Heart right ventricle (tissue), 16 donors: Measurements from ENCODE around the gene ANKK1. TPM values are rescaled to one million over a fixed set of nuclear protein-coding genes. Genes with fewer than 3 reads are reported as not detected.

Source experiments
- ATAC-seq, 8 donors: fragments of 200-7000 bp; cut with Tn5 transposase; one replicate each; pipeline ENCODE4 v1.9.1; 2020; ENCODE audit warnings: mild to moderate bottlenecking in 8 of 8, moderate library complexity in 8 of 8, moderate number of reproducible peaks in 1 of 8
- DNase-seq, 2 donors: peaks; one replicate each; pipeline ENCODE4 v3.0.0-alpha.2; 2020
- H3K27ac ChIP-seq, 10 donors: fragments of 200-600 bp; sonication (generic) in 2 of 10; one replicate each; pipeline versions ENCODE4 v1.5.0 to v1.8.0; 2020 to 2022; ENCODE audit warnings: mild to moderate bottlenecking in 3 of 10
- H3K27me3 ChIP-seq, 7 donors: fragments of 200-600 bp; one replicate each; pipeline ENCODE4 v1.8.0; 2021 to 2022; ENCODE audit warnings: mild to moderate bottlenecking in 2 of 7
- H3K36me3 ChIP-seq, 9 donors: fragments of 200-600 bp; sonication (generic) in 1 of 9; one replicate each; pipeline versions ENCODE4 v1.5.0 to v1.8.0; 2020 to 2022; ENCODE audit warnings: mild to moderate bottlenecking in 2 of 9
- H3K4me1 ChIP-seq, 9 donors: fragments of 200-600 bp; sonication (generic) in 1 of 9; one replicate each; pipeline versions ENCODE4 v1.5.0 to v1.8.0; 2020 to 2022; ENCODE audit warnings: mild to moderate bottlenecking in 4 of 9
- H3K4me3 ChIP-seq, 10 donors: fragments of 200-600 bp; sonication (generic) in 2 of 10; one replicate each; pipeline versions ENCODE4 v1.5.0 to v1.8.0; 2020 to 2022; ENCODE audit warnings: mild to moderate bottlenecking in 7 of 10, moderate library complexity in 2 of 10
- H3K9me3 ChIP-seq, 11 donors: fragments of 200-600 bp in 10 of 11; sonication (generic) in 2 of 11; one replicate each; pipeline versions ENCODE4 v1.5.0 to v1.8.0; 2013 to 2022; ENCODE audit warnings: mild to moderate bottlenecking in 2 of 11, control low read depth in 1 of 11, moderate library complexity in 1 of 11
- WGBS, 2 donors: extraction: QIAGEN DNeasy Blood & Tissue Kit; methylation state at CpG; one replicate each; pipeline ENCODE4 v1.1.7; 2013; ENCODE audit warnings: inconsistent platforms in 1 of 2; 5-methylcytosine and 5-hydroxymethylcytosine counted together
- intact Hi-C, 10 donors: fragments of 100-400 bp; cut with DNase I; formaldehyde crosslinking; loops; one replicate each; pipeline versions ENCODE4 v1.11.1 to v1.14.2; 2022
- polyA plus RNA-seq, 2 donors: library from polyadenylated mRNA; stranded (reverse); fragments of 200-250 nt; gene quantifications; one replicate each; pipeline ENCODE4 v1.2.3, GENCODE V29; 2013
- total RNA-seq, 10 donors: library from RNA; stranded (reverse); fragmentation: NEBNext Ultra II Directional in 3 of 10; extraction: Animal tissue kit (Norgen Biotek cat#: 25700) in 3 of 10; gene quantifications; one replicate each; pipeline versions ENCODE4 v1.2.1 to v1.2.4, GENCODE V29; 2021 to 2023
- TF ChIP-seq, protein P1 (sequence below), 9 donors: fragments of 200-600 bp; sonication (generic) in 2 of 9; IDR thresholded peaks; one replicate each; pipeline versions ENCODE4 v1.5.0 to v1.8.0; 2021 to 2022; ENCODE audit warnings: antibody characterized with exemption in 9 of 9, mild to moderate bottlenecking in 5 of 9, moderate library complexity in 1 of 9
- donor health status: Arrhythmogenic right ventricular cardiomyopathy.
- donor health status: ischemic (EF 13 %, LVEDD 7.1; RV severe dilation, severe dysfunction).
- donor health status: healthy with polysubstance abuse.
- donor health status: DM: no; HTN: yes; CAD: no.
- donor health status: DM: no; HTN: no; CAD: no.
- donor health status: ischemic (EF 25% LVEDD 6.9; RV normal size, moderate dysfunction).
- donor health status: ischemic (EF 25% LVEDD 5.7; RV mildly dilated, moderate dysfunction).
- donor health status: healthy.
- donor health status: DM: yes; HTN: yes; CAD: no.
- donor health status: Ischemic cardiomyopathy.
- donor health status: ischemic (EF 35%, LVEDD 5.7; RV mildly dilated, moderate dysfunction).
- donor health status: nonischemic (EF 11% LVEDD 7.7; RV severe dilation, severe dysfunction).
- donor health status: DM: yes; HTN: yes; CAD: no.
- donor health status: PGD.
- donor health status: ischemic (EF 29% LVEDD 5.4; RV normal size, mild dysfunction).
- donor health status: nonischemic (EF 23%, LVEDD 6.1; RV moderate dilation, normal function).

Gene ANKK1
- total and polyA plus RNA-seq, 12 donors, result 0.06 to 0.37 TPM; not detected in 10

DNA sequence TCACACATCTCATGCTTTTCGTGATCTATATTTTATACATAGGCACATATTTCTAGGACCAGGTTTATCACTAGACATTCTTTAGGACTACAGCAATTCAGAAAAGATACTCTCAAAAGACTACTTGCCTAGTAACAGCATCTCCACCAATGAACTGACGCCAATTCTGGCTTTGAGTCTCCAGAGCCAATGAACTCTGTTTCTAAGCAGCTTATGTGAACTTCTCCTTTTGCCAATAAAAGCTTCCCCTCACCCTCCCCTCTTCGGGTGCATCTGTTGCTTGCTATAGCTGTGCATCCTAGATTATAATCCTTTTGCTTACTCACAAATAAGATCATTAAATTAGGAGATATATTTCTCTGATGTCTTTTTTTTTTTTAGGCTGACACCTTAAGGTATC lies 11.4 kb upstream of the ANKK1 start:
- peaks cover 0 to 4% (median 0%) of the 10 kb centered on the region in 11 donors for H3K9me3 ChIP-seq
- no peak overlapping the region for H3K4me3 ChIP-seq
- TF ChIP-seq, protein P1, sequence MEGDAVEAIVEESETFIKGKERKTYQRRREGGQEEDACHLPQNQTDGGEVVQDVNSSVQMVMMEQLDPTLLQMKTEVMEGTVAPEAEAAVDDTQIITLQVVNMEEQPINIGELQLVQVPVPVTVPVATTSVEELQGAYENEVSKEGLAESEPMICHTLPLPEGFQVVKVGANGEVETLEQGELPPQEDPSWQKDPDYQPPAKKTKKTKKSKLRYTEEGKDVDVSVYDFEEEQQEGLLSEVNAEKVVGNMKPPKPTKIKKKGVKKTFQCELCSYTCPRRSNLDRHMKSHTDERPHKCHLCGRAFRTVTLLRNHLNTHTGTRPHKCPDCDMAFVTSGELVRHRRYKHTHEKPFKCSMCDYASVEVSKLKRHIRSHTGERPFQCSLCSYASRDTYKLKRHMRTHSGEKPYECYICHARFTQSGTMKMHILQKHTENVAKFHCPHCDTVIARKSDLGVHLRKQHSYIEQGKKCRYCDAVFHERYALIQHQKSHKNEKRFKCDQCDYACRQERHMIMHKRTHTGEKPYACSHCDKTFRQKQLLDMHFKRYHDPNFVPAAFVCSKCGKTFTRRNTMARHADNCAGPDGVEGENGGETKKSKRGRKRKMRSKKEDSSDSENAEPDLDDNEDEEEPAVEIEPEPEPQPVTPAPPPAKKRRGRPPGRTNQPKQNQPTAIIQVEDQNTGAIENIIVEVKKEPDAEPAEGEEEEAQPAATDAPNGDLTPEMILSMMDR (IDR thresholded peaks at IDR 0.05), result no peak
- H3K36me3 ChIP-seq, result peaks cover 0 to 2% (median 0%) of the 10 kb centered on the region in 9 donors
- intact Hi-C loops, result no loop called here
- peak in 1 of 8 donors; percentile 38 for ATAC-seq
- 15 to 26% methylated on average over 3 of the region's 3 CpGs for WGBS, 2 donors
- peaks cover 0 to 3% (median 0%) of the 10 kb centered on the region in 9 donors for H3K4me1 ChIP-seq
- H3K27me3 ChIP-seq, result peaks cover 0 to 26% (median 3%) of the 10 kb centered on the region in 7 donors
- DNase-seq, result no peak
- H3K27ac ChIP-seq, result no peak overlapping the region

DNA sequence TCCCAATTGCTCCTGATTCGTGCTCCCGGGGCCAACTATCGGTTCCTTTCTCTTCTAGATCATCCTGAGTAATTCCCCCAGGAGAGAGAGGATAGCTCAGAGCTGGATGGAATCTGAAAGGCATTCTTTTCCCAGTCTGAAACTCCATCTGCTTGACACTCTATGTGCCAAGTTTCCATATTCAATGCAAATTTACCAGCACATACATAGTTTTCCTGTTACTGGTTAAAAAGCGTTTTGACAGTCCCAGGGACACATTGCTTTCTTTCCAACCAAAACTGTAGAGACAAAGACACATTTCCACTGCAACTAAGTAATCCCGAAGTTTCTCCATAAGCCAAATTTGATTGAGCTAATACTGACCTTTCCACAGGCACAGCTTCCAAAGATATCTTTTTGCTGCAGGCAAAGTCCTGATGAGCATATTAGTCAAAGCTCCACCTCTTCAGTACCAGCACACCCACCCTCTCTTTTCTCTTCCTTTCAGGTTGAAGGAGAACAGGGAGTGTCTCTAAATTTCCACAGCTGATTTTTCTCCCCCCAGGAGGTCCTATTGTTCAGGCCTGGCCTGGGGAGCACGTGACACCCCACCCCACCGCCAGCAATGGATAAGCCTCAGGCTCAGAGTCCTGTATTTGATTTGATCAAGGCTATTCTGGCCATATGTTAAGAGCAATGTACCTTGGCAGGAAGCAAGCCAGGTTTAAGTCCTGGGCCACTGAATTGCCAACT lies 9.7 kb upstream of the ANKK1 start:
- no peak for ATAC-seq
- H3K27me3 ChIP-seq, result peaks cover 0 to 27% (median 3%) of the 10 kb centered on the region in 7 donors
- TF ChIP-seq, protein P1 (IDR thresholded peaks at IDR 0.05), result no peak
- WGBS, 2 donors, result 48 to 52% methylated on average over 7 of the region's 7 CpGs
- H3K9me3 ChIP-seq, result peaks cover 0 to 4% (median 0%) of the 10 kb centered on the region in 11 donors
- intact Hi-C loops, result no loop called here
- H3K27ac ChIP-seq, result no peak overlapping the region
- peaks cover 0 to 3% (median 0%) of the 10 kb centered on the region in 9 donors for H3K4me1 ChIP-seq
- H3K4me3 ChIP-seq, result no peak overlapping the region
- no peaks in the 10 kb centered on the region for H3K36me3 ChIP-seq
- no peak for DNase-seq

DNA sequence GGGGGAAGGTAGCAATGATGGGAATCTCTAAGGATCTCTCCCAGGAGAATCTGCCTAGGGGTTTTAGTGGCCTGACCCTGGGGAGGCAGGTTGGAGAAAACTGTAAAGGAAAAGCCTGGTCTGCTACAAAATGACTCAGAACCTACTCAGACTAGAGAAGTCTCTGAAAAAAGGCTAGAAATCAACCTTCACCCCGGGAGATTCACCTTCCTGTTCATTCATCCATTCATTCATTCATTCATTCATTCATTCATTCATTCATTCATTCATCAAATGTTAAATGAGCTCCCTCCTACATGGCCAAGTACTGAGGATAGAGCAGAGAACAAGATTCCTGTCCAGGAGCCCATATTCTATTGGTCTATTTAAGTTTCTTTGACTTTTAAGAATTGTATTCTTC lies 8.9 kb upstream of the ANKK1 start:
- peaks cover 0 to 27% (median 3%) of the 10 kb centered on the region in 7 donors for H3K27me3 ChIP-seq
- peaks cover 0 to 5% (median 0%) of the 10 kb centered on the region in 9 donors for H3K4me1 ChIP-seq
- DNase-seq (no peak), ATAC-seq (no peak)
- H3K4me3 ChIP-seq, result no peak overlapping the region
- no peaks in the 10 kb centered on the region for H3K36me3 ChIP-seq
- H3K9me3 ChIP-seq, result peaks cover 0 to 4% (median 0%) of the 10 kb centered on the region in 11 donors
- 82 to 83% methylated on average over 1 of the region's 1 CpG for WGBS, 2 donors
- TF ChIP-seq, protein P1 (IDR thresholded peaks at IDR 0.05), result no peak
- intact Hi-C loops, result no loop called here
- no peak overlapping the region for H3K27ac ChIP-seq

DNA sequence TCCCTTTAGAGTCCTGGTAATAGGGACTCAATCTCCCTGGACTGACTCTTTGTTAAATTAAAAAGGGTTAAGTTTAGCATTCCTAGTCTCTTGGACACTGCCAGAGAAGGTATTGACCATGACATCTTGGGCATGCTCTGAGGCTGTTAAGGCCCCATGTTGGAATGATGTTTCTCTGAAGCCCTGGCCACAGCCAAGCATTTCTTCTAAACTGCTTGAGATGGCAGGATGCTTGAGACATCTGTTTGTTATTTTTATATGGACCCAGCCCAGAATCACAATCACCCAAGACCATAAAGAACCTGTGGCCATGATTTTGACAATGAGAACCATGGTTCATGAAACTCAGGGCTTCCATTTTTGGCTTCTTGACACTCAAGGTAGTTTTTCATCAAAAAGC lies 5.5 kb upstream of the ANKK1 start:
- H3K9me3 ChIP-seq, result peaks cover 0 to 4% (median 0%) of the 10 kb centered on the region in 11 donors
- H3K27me3 ChIP-seq, result peaks cover 0 to 33% (median 11%) of the 10 kb centered on the region in 7 donors
- TF ChIP-seq, protein P1 (IDR thresholded peaks at IDR 0.05), result no peak
- ATAC-seq (no peak), DNase-seq (no peak)
- H3K27ac ChIP-seq, result no peak overlapping the region
- peaks cover 0 to 6% (median 0%) of the 10 kb centered on the region in 9 donors for H3K4me1 ChIP-seq
- no peak overlapping the region for H3K4me3 ChIP-seq
- intact Hi-C loops, result no loop called here
- H3K36me3 ChIP-seq, result no peaks in the 10 kb centered on the region
